ENCODE measurements around the gene EVI5.

DNA sequence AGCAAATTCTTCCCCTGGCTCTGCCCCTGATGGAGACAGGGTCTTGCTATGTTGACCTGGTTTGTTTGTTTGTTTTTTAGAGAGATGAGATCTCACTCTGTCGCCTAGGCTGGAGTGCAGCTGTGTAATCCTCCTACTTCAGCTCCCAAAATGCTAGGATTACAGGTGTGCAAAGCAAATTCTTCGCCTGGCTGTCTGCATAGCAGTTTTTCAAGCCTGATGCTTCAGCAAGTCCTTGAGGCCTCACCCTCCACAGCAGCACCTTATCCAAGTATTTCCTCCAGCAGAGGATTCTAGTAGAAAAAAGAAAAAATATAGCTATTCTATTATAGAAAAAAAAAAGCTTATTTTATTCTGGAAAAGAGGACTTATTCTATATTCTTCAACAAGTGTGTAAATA, 31.8 kb upstream of the EVI5 start:
- TF ChIP-seq, protein P1, sequence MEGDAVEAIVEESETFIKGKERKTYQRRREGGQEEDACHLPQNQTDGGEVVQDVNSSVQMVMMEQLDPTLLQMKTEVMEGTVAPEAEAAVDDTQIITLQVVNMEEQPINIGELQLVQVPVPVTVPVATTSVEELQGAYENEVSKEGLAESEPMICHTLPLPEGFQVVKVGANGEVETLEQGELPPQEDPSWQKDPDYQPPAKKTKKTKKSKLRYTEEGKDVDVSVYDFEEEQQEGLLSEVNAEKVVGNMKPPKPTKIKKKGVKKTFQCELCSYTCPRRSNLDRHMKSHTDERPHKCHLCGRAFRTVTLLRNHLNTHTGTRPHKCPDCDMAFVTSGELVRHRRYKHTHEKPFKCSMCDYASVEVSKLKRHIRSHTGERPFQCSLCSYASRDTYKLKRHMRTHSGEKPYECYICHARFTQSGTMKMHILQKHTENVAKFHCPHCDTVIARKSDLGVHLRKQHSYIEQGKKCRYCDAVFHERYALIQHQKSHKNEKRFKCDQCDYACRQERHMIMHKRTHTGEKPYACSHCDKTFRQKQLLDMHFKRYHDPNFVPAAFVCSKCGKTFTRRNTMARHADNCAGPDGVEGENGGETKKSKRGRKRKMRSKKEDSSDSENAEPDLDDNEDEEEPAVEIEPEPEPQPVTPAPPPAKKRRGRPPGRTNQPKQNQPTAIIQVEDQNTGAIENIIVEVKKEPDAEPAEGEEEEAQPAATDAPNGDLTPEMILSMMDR (IDR thresholded peaks at IDR 0.05), result no peak
- no peak for TF ChIP-seq POLR2AphosphoS5 (IDR thresholded peaks at IDR 0.05; ENCODE audit: insufficient read depth in 1 of 2, low read depth in 1 of 2)
- TF ChIP-seq POLR2A (IDR thresholded peaks at IDR 0.05), result no peak
